ENCODE results near the gene ZNF578.
"Not testable (repeated sequence)": the region's sequence is repeated elsewhere in the genome, so short reads cannot be mapped to it uniquely, and the experiment has no call there.

ZNF578 gene

DNA sequence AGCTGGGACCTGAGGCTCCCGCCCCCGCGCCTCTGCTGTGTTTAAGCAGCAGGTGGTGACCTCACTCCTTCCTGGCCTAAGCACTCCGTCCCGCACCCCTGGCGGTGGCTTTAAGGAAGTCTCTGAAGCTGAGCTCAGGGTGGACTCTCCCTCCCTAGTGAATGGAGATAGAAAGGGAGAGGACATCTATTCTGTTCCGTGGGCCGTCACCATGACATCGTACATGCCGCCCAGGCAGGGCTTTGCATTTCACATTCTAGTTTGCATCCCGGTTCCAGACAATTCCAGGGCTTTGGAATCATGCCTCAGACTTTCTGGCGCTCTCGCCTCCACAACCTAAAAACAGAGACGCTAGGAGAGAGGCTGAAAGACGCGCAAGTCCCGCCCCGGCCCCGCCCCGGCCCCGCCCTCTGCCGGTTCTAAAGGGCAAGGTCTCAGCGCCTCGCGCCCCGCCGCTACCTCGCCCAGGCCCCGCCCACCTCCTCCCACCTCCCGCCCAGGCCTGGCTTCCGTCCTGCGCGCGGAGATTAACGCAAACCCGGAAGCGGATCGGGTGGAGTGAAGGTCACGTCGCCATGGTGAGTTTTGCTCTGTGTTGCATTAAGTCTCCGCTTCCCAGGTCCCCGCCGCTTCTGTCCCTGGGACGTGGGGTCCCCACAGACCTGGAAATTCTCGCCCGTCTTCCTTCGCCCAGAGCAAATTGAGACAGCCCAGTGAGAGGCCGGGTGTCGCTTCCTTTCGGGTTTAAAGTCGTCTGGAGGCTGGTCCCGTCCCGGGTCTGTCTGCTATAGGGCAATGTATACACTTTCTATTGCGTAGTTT lies 74.0 kb downstream of the ZNF578 start, which contains the start of gene ZNF808:
Gene ZNF808 (plus strand): TSS at position 535 of the 822 bp plus-strand sequence. CDS start 15,617 bp downstream, outside the sequence.
- Mint-ChIP-seq H3K4me1 (peaks cover 7% of the 10 kb centered on the region), H3K9me3 (peaks cover 7% of the 10 kb centered on the region), H3K4me3 (peak within 1 kb of the TSS; percentile 96 to 98 (median 98)), H3K27ac (peak within 1 kb of the TSS; percentile 97 to 99 (median 98)), H3K27me3 (ENCODE audit: low read depth) (peaks cover 6% of the 10 kb centered on the region), H3K36me3 (ENCODE audit: low read depth) (no peaks in the 10 kb centered on the region)
- TF ChIP-seq, protein P1, sequence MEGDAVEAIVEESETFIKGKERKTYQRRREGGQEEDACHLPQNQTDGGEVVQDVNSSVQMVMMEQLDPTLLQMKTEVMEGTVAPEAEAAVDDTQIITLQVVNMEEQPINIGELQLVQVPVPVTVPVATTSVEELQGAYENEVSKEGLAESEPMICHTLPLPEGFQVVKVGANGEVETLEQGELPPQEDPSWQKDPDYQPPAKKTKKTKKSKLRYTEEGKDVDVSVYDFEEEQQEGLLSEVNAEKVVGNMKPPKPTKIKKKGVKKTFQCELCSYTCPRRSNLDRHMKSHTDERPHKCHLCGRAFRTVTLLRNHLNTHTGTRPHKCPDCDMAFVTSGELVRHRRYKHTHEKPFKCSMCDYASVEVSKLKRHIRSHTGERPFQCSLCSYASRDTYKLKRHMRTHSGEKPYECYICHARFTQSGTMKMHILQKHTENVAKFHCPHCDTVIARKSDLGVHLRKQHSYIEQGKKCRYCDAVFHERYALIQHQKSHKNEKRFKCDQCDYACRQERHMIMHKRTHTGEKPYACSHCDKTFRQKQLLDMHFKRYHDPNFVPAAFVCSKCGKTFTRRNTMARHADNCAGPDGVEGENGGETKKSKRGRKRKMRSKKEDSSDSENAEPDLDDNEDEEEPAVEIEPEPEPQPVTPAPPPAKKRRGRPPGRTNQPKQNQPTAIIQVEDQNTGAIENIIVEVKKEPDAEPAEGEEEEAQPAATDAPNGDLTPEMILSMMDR (IDR thresholded peaks at IDR 0.05; ENCODE audit: unreplicated experiment in 3 of 3): peak; percentile 50 to 67 (median 65)

DNA sequence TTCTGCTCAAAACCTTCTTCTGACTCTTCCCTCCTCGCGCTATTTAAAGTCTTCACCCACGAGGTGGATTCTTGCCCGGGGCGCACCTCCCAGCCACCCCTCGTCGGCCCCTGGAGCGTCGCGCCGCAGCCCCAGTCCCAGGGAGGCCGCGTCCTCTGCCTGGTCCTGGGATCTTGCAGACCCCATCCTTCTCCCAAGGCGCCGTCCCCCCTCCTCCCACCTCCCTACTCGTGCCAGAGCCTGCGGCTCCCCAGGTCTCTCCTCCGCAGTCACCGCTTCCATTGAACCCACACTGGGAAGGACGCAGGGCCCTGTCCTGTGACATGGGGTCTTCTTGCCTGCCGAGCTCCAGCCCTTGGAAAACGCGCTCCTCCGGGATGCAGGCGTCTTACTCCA lies 74.6 kb downstream of the ZNF578 start:
- H3K36me3 Mint-ChIP-seq (ENCODE audit: low read depth): peaks cover 3% of the 10 kb centered on the region
- peak overlapping the region; percentile 95 to 98 (median 97) for H3K27ac Mint-ChIP-seq
- H3K9me3 Mint-ChIP-seq: peaks cover 5% of the 10 kb centered on the region
- H3K4me3 Mint-ChIP-seq: peak overlapping the region; percentile 96 to 98 (median 98)
- TF ChIP-seq, protein P1 (IDR thresholded peaks at IDR 0.05; ENCODE audit: unreplicated experiment in 3 of 3): no peak
- peaks cover 5% of the 10 kb centered on the region for H3K27me3 Mint-ChIP-seq (ENCODE audit: low read depth)
- peaks cover 7% of the 10 kb centered on the region for H3K4me1 Mint-ChIP-seq

DNA sequence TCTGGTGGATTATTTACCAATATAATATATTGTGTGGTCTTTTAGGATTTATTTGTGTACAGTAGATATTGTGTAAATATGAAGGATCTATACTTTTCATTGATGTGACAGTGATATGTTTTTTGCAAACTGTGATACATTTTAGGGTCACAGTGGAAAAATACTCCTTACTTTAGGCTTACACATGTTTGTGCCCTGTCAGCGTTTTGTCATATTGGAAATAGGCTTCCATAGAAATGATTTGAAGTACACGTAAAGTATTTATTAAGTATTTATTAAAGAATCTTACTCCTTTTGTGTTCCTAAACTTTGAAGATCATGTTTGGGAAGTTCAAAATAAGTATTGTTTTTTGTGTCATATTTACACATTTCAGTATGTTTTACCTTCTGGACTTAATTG lies 79.1 kb downstream of the ZNF578 start:
- peaks cover 9% of the 10 kb centered on the region for H3K36me3 Mint-ChIP-seq (ENCODE audit: low read depth)
- no peak overlapping the region for H3K27ac Mint-ChIP-seq
- TF ChIP-seq, protein P1 (IDR thresholded peaks at IDR 0.05; ENCODE audit: unreplicated experiment in 3 of 3): no peak
- peaks cover 20% of the 10 kb centered on the region for H3K4me1 Mint-ChIP-seq
- H3K4me3 Mint-ChIP-seq: peak overlapping the region in 2 of 3 experiments; percentile 26 to 34
- no peaks in the 10 kb centered on the region for H3K27me3 Mint-ChIP-seq (ENCODE audit: low read depth)
- no peaks in the 10 kb centered on the region for H3K9me3 Mint-ChIP-seq

DNA sequence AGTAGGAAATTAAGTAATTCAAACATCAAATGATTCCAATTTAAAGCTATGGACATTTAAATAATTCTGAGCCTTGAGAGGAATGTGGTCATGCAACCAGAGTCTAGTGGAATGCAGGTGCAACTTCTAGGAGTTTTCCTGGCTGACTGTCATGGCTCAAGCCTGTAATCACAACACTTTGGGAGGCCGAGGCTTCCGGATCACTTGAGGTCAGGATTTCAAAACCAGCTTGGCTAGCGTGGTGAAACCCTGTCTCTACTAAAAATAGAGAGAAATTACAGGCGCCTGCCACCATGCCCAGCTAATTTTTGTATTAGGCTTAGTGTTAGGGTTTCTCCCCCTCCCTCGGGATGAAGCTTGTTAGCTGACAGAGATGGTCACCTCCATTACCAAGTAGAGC lies 80.5 kb downstream of the ZNF578 start:
- no peak overlapping the region for H3K27ac Mint-ChIP-seq
- peak overlapping the region; percentile 82 to 94 (median 89) for H3K4me3 Mint-ChIP-seq
- peaks cover 13% of the 10 kb centered on the region for H3K4me1 Mint-ChIP-seq
- TF ChIP-seq, protein P1 (IDR thresholded peaks at IDR 0.05; ENCODE audit: unreplicated experiment in 3 of 3): no peak
- no peaks in the 10 kb centered on the region for H3K9me3 Mint-ChIP-seq
- peaks cover 15% of the 10 kb centered on the region for H3K36me3 Mint-ChIP-seq (ENCODE audit: low read depth)
- H3K27me3 Mint-ChIP-seq (ENCODE audit: low read depth): no peaks in the 10 kb centered on the region

DNA sequence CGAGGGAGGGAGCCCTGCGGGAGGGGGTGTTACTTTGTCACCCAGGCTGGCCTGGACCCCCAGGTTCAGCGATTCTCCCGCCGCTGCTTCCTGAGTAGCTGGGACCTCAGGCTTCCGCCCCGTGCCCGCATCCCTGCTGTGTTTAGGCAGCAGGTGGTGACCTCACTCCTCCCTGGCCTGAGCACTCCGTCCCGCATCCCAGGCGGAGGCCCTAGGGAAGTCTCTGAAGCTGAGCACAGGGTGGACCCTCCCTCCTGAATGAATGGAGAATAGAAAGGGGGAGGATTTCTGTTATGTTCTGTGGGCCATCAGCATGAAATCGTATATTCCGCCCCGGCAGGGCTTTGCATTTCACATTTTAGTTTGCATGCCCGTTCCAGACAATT lies 82.0 kb downstream of the ZNF578 start:
- H3K9me3 Mint-ChIP-seq; H3K27me3 Mint-ChIP-seq (ENCODE audit: low read depth): not testable (repeated sequence)
- H3K27ac Mint-ChIP-seq: peak overlapping the region in 2 of 3 experiments; percentile 72 to 86
- peaks cover 22% of the 10 kb centered on the region for H3K36me3 Mint-ChIP-seq (ENCODE audit: low read depth)
- peaks cover 13% of the 10 kb centered on the region for H3K4me1 Mint-ChIP-seq
- H3K4me3 Mint-ChIP-seq: peak overlapping the region; percentile 82 to 94 (median 89)

DNA sequence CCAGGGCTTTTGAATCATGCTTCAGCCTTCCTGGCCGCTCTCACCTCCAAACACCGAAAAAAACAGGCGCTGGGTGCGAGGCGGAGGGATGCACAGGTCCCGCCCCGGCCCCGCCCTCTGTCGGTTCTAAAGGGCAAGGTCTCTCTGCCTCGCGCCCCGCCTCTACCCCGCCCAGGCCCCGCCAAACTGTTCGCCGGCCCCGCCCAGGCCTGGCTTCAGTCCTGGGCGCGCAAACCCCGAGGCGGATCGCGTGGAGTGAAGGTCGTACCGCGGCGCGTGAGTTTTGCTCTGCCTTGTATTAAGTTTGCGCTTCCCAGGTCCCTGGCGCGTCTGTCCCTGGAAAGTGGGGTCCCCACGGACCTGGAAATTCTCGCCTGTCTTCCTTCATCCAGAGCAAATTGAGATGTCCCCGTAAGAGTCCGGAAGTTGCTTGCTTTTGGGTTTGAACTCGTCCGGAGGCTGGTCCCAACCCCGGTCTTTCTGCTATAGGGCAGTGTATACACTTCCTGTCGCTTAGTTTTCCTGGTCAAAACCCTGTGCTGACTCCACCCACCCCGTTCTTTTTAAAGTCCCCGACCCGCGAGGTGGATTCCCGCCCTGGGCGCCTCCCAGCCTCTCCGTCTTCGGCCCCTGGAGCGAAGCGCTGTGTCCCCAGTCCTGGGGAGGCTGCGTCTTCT lies 82.6 kb downstream of the ZNF578 start:
- Mint-ChIP-seq H3K9me3 (no peaks in the 10 kb centered on the region), H3K27me3 (ENCODE audit: low read depth) (no peaks in the 10 kb centered on the region), H3K4me3 (peak overlapping the region; percentile 82 to 94 (median 89)), H3K4me1 (peaks cover 13% of the 10 kb centered on the region), H3K27ac (peak overlapping the region; percentile 21 to 86 (median 72)), H3K36me3 (ENCODE audit: low read depth) (peaks cover 26% of the 10 kb centered on the region)
- TF ChIP-seq, protein P1 (IDR thresholded peaks at IDR 0.05; ENCODE audit: unreplicated experiment in 3 of 3): peak; percentile 11 to 23 (median 12)

All from nephron (organoid).